Measurements from ENCODE around the gene TMEM8B.

- TF ChIP-seq EZH2 (IDR thresholded peaks at IDR 0.05; ENCODE audit: borderline replicate concordance, low read length), result no peak
- no peak for TF ChIP-seq CTCF (conservative IDR thresholded peaks at IDR 0.05 in 1 of 2, IDR thresholded peaks at IDR 0.05 in 1 of 2; ENCODE audit: extremely low read depth in 1 of 2, insufficient read depth in 1 of 2, low read depth in 1 of 2, low read length in 2 of 2)
These were observed 328 bp upstream of the TMEM8B start, which contains the start of gene FAM221B for GRCh38 chr9:35828716-35829083.
